Heart left ventricle (tissue), 13 donors: ENCODE data around the gene UGT1A6.

Experiments used
- CTCF ChIP-seq, 12 donors: fragments of 200-600 bp; sonication (generic) in 4 of 12; IDR thresholded peaks; one replicate each; pipeline versions ENCODE4 v1.5.0 to v1.8.0; 2018 to 2022; ENCODE audit warnings: antibody characterized with exemption in 12 of 12, mild to moderate bottlenecking in 5 of 12
- POLR2A ChIP-seq, 2 donors: fragments of 450-650 bp; IDR thresholded peaks; one replicate each; pipeline ENCODE4 v1.6.1; 2017; ENCODE audit warnings: antibody characterized with exemption in 2 of 2, mild to moderate bottlenecking in 2 of 2, moderate library complexity in 2 of 2
- donor health status: ischemic (EF 13 %, LVEDD 7.1; RV severe dilation, severe dysfunction).
- donor health status: DM: no; HTN: yes; CAD: no.
- donor health status: DM: no; HTN: no; CAD: no.
- donor health status: ischemic (EF 25% LVEDD 6.9; RV normal size, moderate dysfunction).
- donor health status: ischemic (EF 25% LVEDD 5.7; RV mildly dilated, moderate dysfunction).
- donor health status: ischemic (EF 35%, LVEDD 5.7; RV mildly dilated, moderate dysfunction).
- donor health status: nonischemic (EF 11% LVEDD 7.7; RV severe dilation, severe dysfunction).
- donor health status: DM: yes; HTN: yes; CAD: no.
- donor health status: PGD.
- donor health status: ischemic (EF 29% LVEDD 5.4; RV normal size, mild dysfunction).
- donor health status: nonischemic (EF 23%, LVEDD 6.1; RV moderate dilation, normal function).

- TF ChIP-seq CTCF (IDR thresholded peaks at IDR 0.05) (no peak), POLR2A (IDR thresholded peaks at IDR 0.05) (no peak)
Observed at GRCh38 chr2:233714121-233714520, 21.4 kb downstream of the UGT1A6 start.
